Suppressor macrophage treated with lipopolysaccharide for 4 hours (primary cell): Measurements from ENCODE around the gene NFS1.
"Not testable (repeated sequence)": the region's sequence is repeated elsewhere in the genome, so short reads cannot be mapped to it uniquely, and the experiment has no call there.

Source experiments
- DNase-seq: peaks from one replicate; pipeline ENCODE4 v3.0.0-alpha.2; 2020

NFS1 gene

GRCh38 chr20:35706591-35707529, 7.7 kb upstream of the NFS1 start:
- DNase-seq: not testable (repeated sequence)

GRCh38 chr20:35705894-35706293, 6.7 kb upstream of the NFS1 start:
- DNase-seq: not testable (repeated sequence)

GRCh38 chr20:35704514-35705261, 5.5 kb upstream of the NFS1 start:
- no peak for DNase-seq

GRCh38 chr20:35702824-35703695, 3.9 kb upstream of the NFS1 start:
- no peak for DNase-seq

GRCh38 chr20:35702051-35702823, 3.1 kb upstream of the NFS1 start:
- DNase-seq: no peak

GRCh38 chr20:35700625-35701148, 1.5 kb upstream of the NFS1 start:
- no peak for DNase-seq

- no peak for DNase-seq
Observed at GRCh38 chr20:35699957-35700624, 939 bp upstream of the NFS1 start.

- peak; percentile 6 for DNase-seq
Observed at GRCh38 chr20:35698298-35699126, 640 bp downstream of the NFS1 start.

- no peak for DNase-seq
Observed at GRCh38 chr20:35697696-35698297, 1.4 kb downstream of the NFS1 start.

- DNase-seq: no peak
Observed at GRCh38 chr20:35695978-35696377, 3.2 kb downstream of the NFS1 start.

- no peak for DNase-seq
Observed at GRCh38 chr20:35695245-35695749, 3.9 kb downstream of the NFS1 start.

- no peak for DNase-seq
Observed at GRCh38 chr20:35690265-35690664, 8.9 kb downstream of the NFS1 start.

- not testable (repeated sequence) for DNase-seq
Observed at GRCh38 chr20:35686872-35687271, 12.3 kb downstream of the NFS1 start.

- not testable (repeated sequence) for DNase-seq
Observed at GRCh38 chr20:35685368-35685767, 13.8 kb downstream of the NFS1 start.

- DNase-seq: no peak
Observed at GRCh38 chr20:35681960-35682359, 17.2 kb downstream of the NFS1 start.

GRCh38 chr20:35680452-35681183, 18.5 kb downstream of the NFS1 start:
- DNase-seq: peak; percentile 48

- DNase-seq: no peak
Observed at GRCh38 chr20:35674921-35675320, 24.2 kb downstream of the NFS1 start.

- DNase-seq: no peak
Observed at GRCh38 chr20:35673884-35674283, 25.3 kb downstream of the NFS1 start.

- DNase-seq: no peak
Observed at GRCh38 chr20:35669681-35670080, 29.5 kb downstream of the NFS1 start.
